Immature natural killer cell (primary cell): ENCODE results near the gene CBLC. TPM values are rescaled to one million over a fixed set of nuclear protein-coding genes. Genes with fewer than 3 reads are reported as not detected.
"Not testable (repeated sequence)": the region's sequence is repeated elsewhere in the genome, so short reads cannot be mapped to it uniquely, and the experiment has no call there.

ENCODE experiments used
- DNase-seq, 3 donors: peaks; one replicate each; pipeline ENCODE4 v3.0.0; 2022; ENCODE audit warnings: mixed read lengths in 1 of 3
- H3K27ac Mint-ChIP-seq, 6 donors: one replicate each; pipeline ENCODE4 v1.8.0; 2020; ENCODE audit warnings: mixed read lengths in 6 of 6, mild to moderate bottlenecking in 5 of 6, inconsistent platforms in 4 of 6, moderate library complexity in 3 of 6
- H3K27me3 Mint-ChIP-seq, 3 donors: one replicate each; pipeline ENCODE4 v1.8.0; 2020 to 2021; ENCODE audit warnings: low read depth in 3 of 3, mild to moderate bottlenecking in 3 of 3, mixed read lengths in 3 of 3, moderate library complexity in 3 of 3, inconsistent platforms in 1 of 3
- H3K36me3 Mint-ChIP-seq, 3 donors: one replicate each; pipeline ENCODE4 v1.8.0; 2020; ENCODE audit warnings: mixed read lengths in 3 of 3, inconsistent platforms in 2 of 3, mild to moderate bottlenecking in 2 of 3
- H3K4me1 Mint-ChIP-seq, 2 donors: one replicate each; pipeline ENCODE4 v1.8.0; 2020; ENCODE audit warnings: inconsistent platforms in 2 of 2, mild to moderate bottlenecking in 2 of 2, mixed read lengths in 2 of 2, moderate library complexity in 1 of 2
- H3K4me3 Mint-ChIP-seq, 5 donors: one replicate each; pipeline ENCODE4 v1.8.0; 2020; ENCODE audit warnings: mild to moderate bottlenecking in 5 of 5, mixed read lengths in 5 of 5, inconsistent platforms in 3 of 5, moderate library complexity in 3 of 5
- H3K9me3 Mint-ChIP-seq, 6 donors: one replicate each; pipeline ENCODE4 v1.8.0; 2020; ENCODE audit warnings: mild to moderate bottlenecking in 6 of 6, mixed read lengths in 6 of 6, inconsistent platforms in 4 of 6, moderate library complexity in 3 of 6
- polyA plus RNA-seq, 3 donors: library from polyadenylated mRNA; unstranded; fragments of 300-500 nt; fragmentation: Illumina TruSeq; gene quantifications; one replicate each; pipeline ENCODE4 v1.2.3, GENCODE V29; 2021

The CBLC gene
- polyA plus RNA-seq, 3 donors from 2014 or later = not detected

- Mint-ChIP-seq H3K9me3 (no peaks in the 10 kb centered on the region), H3K27ac (peak overlapping the region in 5 of 6 donors; percentile 92 to 97 (median 94)), H3K4me1 (peaks cover 33 to 48% of the 10 kb centered on the region in 2 donors), H3K4me3 (peak overlapping the region in 1 of 5 donors; percentile 54), H3K36me3 (peaks cover 0 to 11% (median 10%) of the 10 kb centered on the region in 3 donors), H3K27me3 (peaks cover 10 to 23% (median 17%) of the 10 kb centered on the region in 3 donors)
- DNase-seq = no peak
These were observed 18.4 kb upstream of the CBLC start for GRCh38 chr19:44759083-44759804.

- H3K4me3 Mint-ChIP-seq = no peak overlapping the region
- DNase-seq = no peak
- peaks cover 10 to 18% (median 15%) of the 10 kb centered on the region in 3 donors for H3K27me3 Mint-ChIP-seq
- H3K4me1 Mint-ChIP-seq = peaks cover 18 to 34% of the 10 kb centered on the region in 2 donors
- no peaks in the 10 kb centered on the region for H3K9me3 Mint-ChIP-seq
- peak overlapping the region in 4 of 6 donors; percentile 49 to 70 (median 66) for H3K27ac Mint-ChIP-seq
- H3K36me3 Mint-ChIP-seq = peaks cover 0 to 11% (median 10%) of the 10 kb centered on the region in 3 donors
These were observed 15.7 kb upstream of the CBLC start for GRCh38 chr19:44762038-44762437.

- no peak for DNase-seq
- peaks cover 32 to 35% of the 10 kb centered on the region in 2 donors for H3K4me1 Mint-ChIP-seq
These were observed 12.4 kb upstream of the CBLC start for GRCh38 chr19:44765033-44765948.

GRCh38 chr19:44765949-44766335, 11.7 kb upstream of the CBLC start:
- Mint-ChIP-seq H3K9me3 (no peaks in the 10 kb centered on the region), H3K4me1 (peaks cover 32 to 35% of the 10 kb centered on the region in 2 donors), H3K27me3 (peaks cover 11 to 17% (median 11%) of the 10 kb centered on the region in 3 donors), H3K4me3 (no peak overlapping the region), H3K36me3 (no peaks in the 10 kb centered on the region), H3K27ac (peak overlapping the region in 1 of 6 donors; percentile 30)
- DNase-seq = no peak

More at GRCh38 chr19:44765033-44765948, 12.4 kb upstream of the CBLC start:
- Mint-ChIP-seq H3K9me3 (no peaks in the 10 kb centered on the region), H3K4me3 (no peak overlapping the region), H3K27me3 (peaks cover 10 to 18% (median 12%) of the 10 kb centered on the region in 3 donors), H3K36me3 (peaks cover 0 to 5% (median 5%) of the 10 kb centered on the region in 3 donors), H3K27ac (peak overlapping the region in 3 of 6 donors; percentile 28 to 55 (median 30))

GRCh38 chr19:44767295-44768180, 10.2 kb upstream of the CBLC start:
- Mint-ChIP-seq H3K27ac (peak overlapping the region in 4 of 6 donors; percentile 2 to 70 (median 37)), H3K4me3 (no peak overlapping the region)

GRCh38 chr19:44770550-44771257, 7.0 kb upstream of the CBLC start:
- peak overlapping the region; percentile 42 to 76 (median 64) for H3K4me3 Mint-ChIP-seq
- H3K36me3 Mint-ChIP-seq = no peaks in the 10 kb centered on the region
- DNase-seq = peak; percentile 95 to 96 (median 95)
- H3K27me3 Mint-ChIP-seq = peaks cover 6 to 13% (median 9%) of the 10 kb centered on the region in 3 donors
- H3K9me3 Mint-ChIP-seq = no peaks in the 10 kb centered on the region
- H3K4me1 Mint-ChIP-seq = peaks cover 23 to 30% of the 10 kb centered on the region in 2 donors
- peak overlapping the region; percentile 61 to 97 (median 90) for H3K27ac Mint-ChIP-seq

More at GRCh38 chr19:44767295-44768180, 10.2 kb upstream of the CBLC start:
- Mint-ChIP-seq H3K27me3 (peaks cover 6 to 15% (median 8%) of the 10 kb centered on the region in 3 donors), H3K9me3 (no peaks in the 10 kb centered on the region), H3K4me1 (peaks cover 30% of the 10 kb centered on the region in 2 donors), H3K36me3 (no peaks in the 10 kb centered on the region)
- DNase-seq = no peak

GRCh38 chr19:44772144-44772543, 5.5 kb upstream of the CBLC start:
- Mint-ChIP-seq H3K27me3 (peaks cover 6 to 13% (median 9%) of the 10 kb centered on the region in 3 donors), H3K4me1 (peaks cover 23 to 28% of the 10 kb centered on the region in 2 donors)
- not testable (repeated sequence) for H3K27ac Mint-ChIP-seq, H3K36me3 Mint-ChIP-seq, H3K9me3 Mint-ChIP-seq, H3K4me3 Mint-ChIP-seq, DNase-seq

GRCh38 chr19:44772959-44773358, 4.7 kb upstream of the CBLC start:
- peaks cover 6 to 11% (median 9%) of the 10 kb centered on the region in 3 donors for H3K27me3 Mint-ChIP-seq
- H3K9me3 Mint-ChIP-seq = no peaks in the 10 kb centered on the region
- no peak for DNase-seq
- H3K4me1 Mint-ChIP-seq = peaks cover 17 to 20% of the 10 kb centered on the region in 2 donors
- no peak overlapping the region for H3K4me3 Mint-ChIP-seq
- no peaks in the 10 kb centered on the region for H3K36me3 Mint-ChIP-seq
- no peak overlapping the region for H3K27ac Mint-ChIP-seq

- no peak for DNase-seq
- Mint-ChIP-seq H3K27ac (no peak overlapping the region), H3K27me3 (peaks cover under 1 to 6% (median 1%) of the 10 kb centered on the region in 3 donors), H3K9me3 (no peaks in the 10 kb centered on the region), H3K36me3 (no peaks in the 10 kb centered on the region), H3K4me3 (no peak overlapping the region), H3K4me1 (peaks cover 2 to 3% of the 10 kb centered on the region in 2 donors)
These were observed 1.9 kb upstream of the CBLC start for GRCh38 chr19:44775676-44776240.

- Mint-ChIP-seq H3K27me3 (peaks cover 0 to 5% (median 0%) of the 10 kb centered on the region in 3 donors), H3K36me3 (no peaks in the 10 kb centered on the region), H3K27ac (no peak overlapping the region), H3K4me1 (no peaks in the 10 kb centered on the region), H3K9me3 (no peaks in the 10 kb centered on the region), H3K4me3 (no peak overlapping the region)
- no peak for DNase-seq
These were observed 1.1 kb upstream of the CBLC start for GRCh38 chr19:44776402-44777096.

GRCh38 chr19:44779150-44779549, 1.5 kb downstream of the CBLC start:
- Mint-ChIP-seq H3K27ac (no peak overlapping the region), H3K9me3 (no peaks in the 10 kb centered on the region), H3K27me3 (peaks cover 0 to 2% (median under 1%) of the 10 kb centered on the region in 3 donors), H3K4me3 (no peak overlapping the region), H3K36me3 (no peaks in the 10 kb centered on the region), H3K4me1 (peaks cover under 1 to 1% of the 10 kb centered on the region in 2 donors)
- no peak for DNase-seq

GRCh38 chr19:44781694-44782093, 4.0 kb downstream of the CBLC start:
- H3K9me3 Mint-ChIP-seq, H3K4me1 Mint-ChIP-seq, H3K4me3 Mint-ChIP-seq, H3K27ac Mint-ChIP-seq, H3K27me3 Mint-ChIP-seq, H3K36me3 Mint-ChIP-seq, DNase-seq: not testable (repeated sequence)
